ENCODE results near the gene FAM120A.
"Not testable (repeated sequence)": the region's sequence is repeated elsewhere in the genome, so short reads cannot be mapped to it uniquely, and the experiment has no call there.

Gene FAM120A

GRCh38 chr9:93509084-93509483 is 57.6 kb downstream of the FAM120A start:
- no peak for DNase-seq
- H3K4ac ChIP-seq (ENCODE audit: low read depth in 1 of 2, low read length in 2 of 2), result no peak overlapping the region
- no peak overlapping the region for H2BK12ac ChIP-seq (ENCODE audit: low read length in 2 of 2)
- H3K18ac ChIP-seq (ENCODE audit: low read depth in 1 of 2, low read length in 2 of 2), result no peak overlapping the region
- no peak overlapping the region for H2AFZ ChIP-seq (ENCODE audit: low read depth, low read length)
- H4K91ac ChIP-seq (ENCODE audit: low read length), result no peak overlapping the region
- H2BK120ac ChIP-seq (ENCODE audit: low read depth, low read length), result no peak overlapping the region
- H2BK15ac ChIP-seq (ENCODE audit: low read depth, poor library complexity, severe bottlenecking), result no peak overlapping the region
- peaks cover 24% of the 10 kb centered on the region for H3K79me1 ChIP-seq (replicated peaks; ENCODE audit: low read length, poor library complexity, severe bottlenecking)
- no peak overlapping the region for H3K4me2 ChIP-seq (ENCODE audit: low read length, poor library complexity, severe bottlenecking)
- no peak overlapping the region for H3K14ac ChIP-seq (ENCODE audit: low read length in 2 of 2)
- H3K9ac ChIP-seq (ENCODE audit: low read length), result no peak overlapping the region
- H3K4me3 ChIP-seq (ENCODE audit: insufficient read depth in 1 of 2, low read depth in 1 of 2, low read length in 2 of 2), result no peak overlapping the region
- no peak overlapping the region for H2AK5ac ChIP-seq (ENCODE audit: low read length, severe bottlenecking)
- no peak overlapping the region for H2BK5ac ChIP-seq (ENCODE audit: low read depth, low read length, poor library complexity, severe bottlenecking)
- H3K9me3 ChIP-seq (ENCODE audit: control insufficient read depth, low read length), result no peaks in the 10 kb centered on the region
- H3K27ac ChIP-seq (ENCODE audit: low read length, poor library complexity, severe bottlenecking), result no peak overlapping the region
- H4K8ac ChIP-seq (ENCODE audit: low read length), result no peak overlapping the region
- peaks cover 9 to 11% of the 10 kb centered on the region in 2 experiments for H3K36me3 ChIP-seq (ENCODE audit: control insufficient read depth in 1 of 2, insufficient read depth in 2 of 2, low read depth in 1 of 2, low read length in 2 of 2)
- 100% methylated on average over 2 of the region's 2 CpGs for WGBS
- H3K27me3 ChIP-seq (ENCODE audit: control insufficient read depth in 1 of 2, insufficient read depth in 1 of 2, low read length in 2 of 2), result no peaks in the 10 kb centered on the region
- H3K4me1 ChIP-seq (ENCODE audit: control insufficient read depth, insufficient read depth, low read depth, low read length), result peaks cover 15% of the 10 kb centered on the region
- no peak overlapping the region for H3K23ac ChIP-seq (ENCODE audit: low read length in 2 of 2)

GRCh38 chr9:93510041-93510440 is 58.6 kb downstream of the FAM120A start:
- H3K23ac ChIP-seq (ENCODE audit: low read length in 2 of 2), result no peak overlapping the region
- peaks cover 29% of the 10 kb centered on the region for H3K79me1 ChIP-seq (replicated peaks; ENCODE audit: low read length, poor library complexity, severe bottlenecking)
- H3K27ac ChIP-seq (ENCODE audit: low read length, poor library complexity, severe bottlenecking), result no peak overlapping the region
- no peak for DNase-seq
- no peak overlapping the region for H2BK12ac ChIP-seq (ENCODE audit: low read length in 2 of 2)
- no peak overlapping the region for H2BK120ac ChIP-seq (ENCODE audit: low read depth, low read length)
- H3K4me1 ChIP-seq (ENCODE audit: control insufficient read depth, insufficient read depth, low read depth, low read length), result peaks cover 15% of the 10 kb centered on the region
- H2BK15ac ChIP-seq (ENCODE audit: low read depth, poor library complexity, severe bottlenecking), result no peak overlapping the region
- H3K36me3 ChIP-seq (ENCODE audit: control insufficient read depth in 1 of 2, insufficient read depth in 2 of 2, low read depth in 1 of 2, low read length in 2 of 2), result peaks cover 6 to 16% of the 10 kb centered on the region in 2 experiments
- 88% methylated on average over 7 of the region's 7 CpGs for WGBS
- H2AFZ ChIP-seq (ENCODE audit: low read depth, low read length), result no peak overlapping the region
- no peak overlapping the region for H4K8ac ChIP-seq (ENCODE audit: low read length)
- H2AK5ac ChIP-seq (ENCODE audit: low read length, severe bottlenecking), result no peak overlapping the region
- H3K14ac ChIP-seq (ENCODE audit: low read length in 2 of 2), result no peak overlapping the region
- H3K18ac ChIP-seq (ENCODE audit: low read depth in 1 of 2, low read length in 2 of 2), result no peak overlapping the region
- H4K91ac ChIP-seq (ENCODE audit: low read length), result no peak overlapping the region
- no peak overlapping the region for H3K4ac ChIP-seq (ENCODE audit: low read depth in 1 of 2, low read length in 2 of 2)
- no peak overlapping the region for H2BK5ac ChIP-seq (ENCODE audit: low read depth, low read length, poor library complexity, severe bottlenecking)
- no peak overlapping the region for H3K4me3 ChIP-seq (ENCODE audit: insufficient read depth in 1 of 2, low read depth in 1 of 2, low read length in 2 of 2)
- H3K27me3 ChIP-seq (ENCODE audit: control insufficient read depth in 1 of 2, insufficient read depth in 1 of 2, low read length in 2 of 2), result no peaks in the 10 kb centered on the region
- no peak overlapping the region for H3K4me2 ChIP-seq (ENCODE audit: low read length, poor library complexity, severe bottlenecking)
- H3K9ac ChIP-seq (ENCODE audit: low read length), result no peak overlapping the region
- H3K9me3 ChIP-seq (ENCODE audit: control insufficient read depth, low read length), result no peaks in the 10 kb centered on the region

DNA sequence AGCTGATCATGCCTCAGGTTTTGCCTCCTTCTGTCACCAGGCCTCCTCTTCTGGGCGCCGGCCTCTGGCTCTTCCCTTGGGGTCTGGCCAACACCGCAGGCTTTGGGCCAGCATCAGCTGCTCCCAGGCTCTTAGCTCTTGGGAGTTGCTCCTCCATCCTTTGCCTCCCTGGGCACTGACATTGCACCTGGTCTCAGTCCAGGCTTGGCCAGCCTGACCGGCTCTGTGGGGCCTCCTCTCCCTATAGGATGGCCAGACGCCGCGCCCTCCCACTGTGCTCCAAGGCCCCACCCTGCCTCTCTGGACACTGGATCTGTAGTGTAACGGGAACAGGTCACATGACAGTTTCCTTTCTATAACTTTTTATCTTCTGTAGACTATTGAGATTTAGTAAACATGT is 59.7 kb downstream of the FAM120A start:
- not testable (repeated sequence) for H2BK5ac ChIP-seq (ENCODE audit: low read depth, low read length, poor library complexity, severe bottlenecking); H3K9ac ChIP-seq (ENCODE audit: low read length); DNase-seq; H3K27me3 ChIP-seq (ENCODE audit: control insufficient read depth in 1 of 2, insufficient read depth in 1 of 2, low read length in 2 of 2); H3K4me2 ChIP-seq (ENCODE audit: low read length, poor library complexity, severe bottlenecking); H3K9me3 ChIP-seq (ENCODE audit: control insufficient read depth, low read length); H3K23ac ChIP-seq (ENCODE audit: low read length in 2 of 2); H2AFZ ChIP-seq (ENCODE audit: low read depth, low read length); H3K27ac ChIP-seq (ENCODE audit: low read length, poor library complexity, severe bottlenecking); H4K8ac ChIP-seq (ENCODE audit: low read length); H3K4ac ChIP-seq (ENCODE audit: low read depth in 1 of 2, low read length in 2 of 2); H2AK5ac ChIP-seq (ENCODE audit: low read length, severe bottlenecking); H3K4me3 ChIP-seq (ENCODE audit: insufficient read depth in 1 of 2, low read depth in 1 of 2, low read length in 2 of 2); H4K91ac ChIP-seq (ENCODE audit: low read length); H3K14ac ChIP-seq (ENCODE audit: low read length in 2 of 2); H2BK15ac ChIP-seq (ENCODE audit: low read depth, poor library complexity, severe bottlenecking); H3K18ac ChIP-seq (ENCODE audit: low read depth in 1 of 2, low read length in 2 of 2); H2BK120ac ChIP-seq (ENCODE audit: low read depth, low read length); H2BK12ac ChIP-seq (ENCODE audit: low read length in 2 of 2)
- Histone ChIP-seq H3K36me3 (ENCODE audit: control insufficient read depth in 1 of 2, insufficient read depth in 2 of 2, low read depth in 1 of 2, low read length in 2 of 2) (peaks cover 7 to 19% of the 10 kb centered on the region in 2 experiments), H3K4me1 (ENCODE audit: control insufficient read depth, insufficient read depth, low read depth, low read length) (peaks cover 15% of the 10 kb centered on the region), H3K79me1 (replicated peaks; ENCODE audit: low read length, poor library complexity, severe bottlenecking) (peaks cover 27% of the 10 kb centered on the region)
- 95% methylated on average over 7 of the region's 8 CpGs for WGBS

GRCh38 chr9:93512170-93512812 is 60.8 kb downstream of the FAM120A start:
- H2AFZ ChIP-seq (ENCODE audit: low read depth, low read length); H3K4ac ChIP-seq (ENCODE audit: low read depth in 1 of 2, low read length in 2 of 2); H3K4me3 ChIP-seq (ENCODE audit: insufficient read depth in 1 of 2, low read depth in 1 of 2, low read length in 2 of 2); H2BK5ac ChIP-seq (ENCODE audit: low read depth, low read length, poor library complexity, severe bottlenecking); H3K23ac ChIP-seq (ENCODE audit: low read length in 2 of 2); H3K27ac ChIP-seq (ENCODE audit: low read length, poor library complexity, severe bottlenecking); H2BK15ac ChIP-seq (ENCODE audit: low read depth, poor library complexity, severe bottlenecking); H3K14ac ChIP-seq (ENCODE audit: low read length in 2 of 2); H2BK120ac ChIP-seq (ENCODE audit: low read depth, low read length); H3K27me3 ChIP-seq (ENCODE audit: control insufficient read depth in 1 of 2, insufficient read depth in 1 of 2, low read length in 2 of 2); H4K91ac ChIP-seq (ENCODE audit: low read length); H2AK5ac ChIP-seq (ENCODE audit: low read length, severe bottlenecking); H3K18ac ChIP-seq (ENCODE audit: low read depth in 1 of 2, low read length in 2 of 2); H3K9me3 ChIP-seq (ENCODE audit: control insufficient read depth, low read length); DNase-seq; H2BK12ac ChIP-seq (ENCODE audit: low read length in 2 of 2); H3K4me2 ChIP-seq (ENCODE audit: low read length, poor library complexity, severe bottlenecking); H4K8ac ChIP-seq (ENCODE audit: low read length); H3K9ac ChIP-seq (ENCODE audit: low read length): not testable (repeated sequence)
- Histone ChIP-seq H3K79me1 (replicated peaks; ENCODE audit: low read length, poor library complexity, severe bottlenecking) (peaks cover 26% of the 10 kb centered on the region), H3K36me3 (ENCODE audit: control insufficient read depth in 1 of 2, insufficient read depth in 2 of 2, low read depth in 1 of 2, low read length in 2 of 2) (peaks cover 15 to 19% of the 10 kb centered on the region in 2 experiments), H3K4me1 (ENCODE audit: control insufficient read depth, insufficient read depth, low read depth, low read length) (peaks cover 15% of the 10 kb centered on the region)
- 100% methylated on average over 5 of the region's 10 CpGs for WGBS
